Stimulated activated CD4-positive, alpha-beta T cell treated with anti-CD3 and anti-CD28 coated beads, Interleukin-15, amount 100 ng/mL, for 1 hour (primary cell): ENCODE measurements around the gene ITIH1.

Experiments used
- DNase-seq, 2 donors: peaks; one replicate each; pipeline ENCODE4 v3.0.0-alpha.2; 2020; ENCODE audit warnings: low read depth in 1 of 2, low spot score in 1 of 2

Gene ITIH1

DNA sequence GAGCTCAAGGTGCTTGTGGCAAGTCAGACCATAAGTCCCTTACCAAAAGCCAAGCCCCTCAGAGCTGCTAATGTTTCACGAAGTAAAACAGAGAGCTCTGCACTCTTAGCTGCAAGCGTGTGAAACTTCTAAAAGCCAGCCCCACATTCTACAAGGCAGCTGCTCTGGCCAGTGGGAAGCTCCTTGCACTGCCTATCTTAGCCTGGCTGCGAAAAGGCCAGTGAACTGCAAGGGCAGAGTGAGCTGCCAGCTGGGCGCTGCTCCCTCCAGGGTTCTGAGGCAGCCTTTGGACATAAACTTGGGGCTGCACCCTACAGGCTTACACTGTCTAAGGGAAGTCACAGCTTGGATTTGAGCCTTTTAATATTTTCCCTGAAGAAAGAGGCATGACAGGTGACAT lies 59.6 kb downstream of the ITIH1 start:
- no peak for DNase-seq

DNA sequence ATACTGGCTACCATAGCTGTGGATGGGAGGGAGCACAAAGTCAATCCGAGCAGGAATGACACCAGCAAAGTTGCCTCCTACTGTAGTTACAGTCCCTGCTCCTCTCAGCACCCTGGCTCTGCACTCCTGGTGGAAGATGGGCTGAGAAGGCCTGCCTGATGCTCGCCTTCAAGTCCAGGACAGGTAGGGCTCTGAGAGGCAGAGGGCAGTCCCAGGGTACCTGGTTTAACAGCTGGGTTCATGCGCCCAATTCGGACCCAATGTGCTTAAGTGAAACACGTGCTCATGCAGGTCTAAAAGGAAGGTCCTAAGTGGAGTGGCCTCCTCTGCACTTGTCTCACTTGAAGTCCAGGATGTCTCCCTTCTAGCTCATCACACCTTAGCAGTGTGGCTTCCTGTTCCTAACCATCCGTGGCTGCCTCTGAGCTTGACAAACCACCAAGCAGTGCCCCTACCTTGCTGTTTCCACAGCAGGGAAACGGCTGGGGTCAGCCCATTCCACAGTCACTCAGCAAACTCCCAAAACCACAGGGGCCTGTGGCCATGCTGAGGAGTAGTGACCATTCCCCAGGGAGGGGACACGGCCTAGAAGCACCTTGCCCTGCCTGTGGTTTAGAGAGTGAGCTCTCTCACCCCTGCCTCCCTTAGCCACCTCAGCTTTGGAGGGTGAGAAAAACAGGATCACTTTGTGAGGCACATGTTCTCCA lies 61.3 kb downstream of the ITIH1 start:
- DNase-seq: no peak

DNA sequence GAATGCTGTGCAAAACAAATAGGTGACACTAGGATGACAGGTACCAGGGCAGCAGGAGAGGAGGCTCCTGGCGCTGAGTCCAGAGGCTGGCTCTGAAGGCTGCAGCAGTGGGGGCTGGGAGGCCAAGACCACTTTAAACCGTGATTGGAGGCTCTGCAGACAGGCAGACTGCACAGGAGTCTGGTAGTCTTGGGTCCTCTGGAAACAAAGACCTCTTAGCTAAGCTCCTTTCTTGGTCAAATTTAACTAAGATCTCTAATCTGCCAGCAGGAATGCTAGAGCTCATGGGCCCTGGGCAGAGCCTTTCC lies 61.8 kb downstream of the ITIH1 start:
- DNase-seq: no peak

DNA sequence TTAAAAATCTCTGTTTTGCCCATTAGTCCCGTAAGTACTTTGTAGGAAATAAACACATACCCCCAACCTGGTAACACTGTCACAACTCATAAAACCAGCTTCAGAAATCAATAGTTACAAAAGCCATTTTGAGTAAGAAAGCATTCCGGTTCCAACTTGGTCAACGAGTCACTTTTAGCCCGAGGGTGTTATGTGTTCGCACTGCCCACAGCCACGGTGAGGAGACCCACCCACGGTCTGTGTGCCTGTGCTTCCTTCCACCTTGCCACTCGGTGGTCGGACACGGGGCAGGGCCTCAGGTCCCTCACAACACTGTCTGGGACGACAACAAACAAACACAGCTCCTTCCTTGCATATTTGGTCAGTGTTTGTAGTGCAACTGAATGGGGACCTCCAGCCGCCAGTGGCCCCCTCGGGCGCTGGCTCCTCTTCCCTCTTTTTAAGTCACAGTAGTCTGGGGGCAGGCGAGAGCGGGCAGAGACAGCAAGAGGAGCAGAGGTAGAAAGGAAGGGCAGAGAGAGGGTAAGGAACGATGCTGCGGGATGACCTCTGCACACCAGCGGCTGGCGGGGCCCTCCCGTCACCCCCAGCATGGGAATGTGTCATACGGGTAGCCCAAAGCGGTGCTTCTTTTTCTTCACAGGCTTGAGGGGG lies 62.6 kb downstream of the ITIH1 start:
- no peak for DNase-seq

DNA sequence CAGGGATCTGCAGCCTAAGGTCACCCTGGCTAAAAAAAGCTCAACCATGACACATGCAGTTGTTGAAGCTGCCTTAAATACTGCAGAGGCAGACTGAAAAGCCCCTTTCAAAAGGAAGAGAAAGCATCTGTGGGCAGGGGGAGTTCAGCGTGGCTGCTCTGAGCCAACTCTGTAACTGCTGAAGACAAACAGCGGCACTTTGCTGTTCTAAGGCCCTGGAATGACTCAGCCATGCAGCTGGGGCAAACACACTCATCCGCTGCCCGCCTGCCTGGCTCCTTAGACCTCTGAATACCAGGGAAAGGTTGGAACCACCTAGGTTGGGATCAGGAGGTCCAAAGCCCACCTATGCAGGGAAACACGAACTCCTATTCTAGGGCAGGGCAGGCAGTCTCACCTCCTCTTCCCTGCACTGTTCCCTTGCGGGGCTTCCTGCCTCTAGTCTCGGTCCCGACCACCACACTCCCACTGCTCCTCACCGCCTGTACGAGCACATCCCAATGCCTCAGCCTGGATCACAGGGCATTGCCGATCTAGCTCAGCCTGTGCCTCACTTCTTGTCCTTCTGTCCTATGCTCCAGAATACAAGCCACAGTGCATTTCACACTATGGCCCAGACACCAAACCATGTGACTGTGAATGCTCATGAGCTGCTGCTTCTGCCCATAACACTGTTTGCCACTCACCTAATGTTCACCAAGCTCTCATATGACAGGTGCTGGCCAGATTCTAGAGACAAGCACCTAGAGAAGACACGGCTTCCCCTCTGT lies 64.0 kb downstream of the ITIH1 start:
- DNase-seq: no peak
